HG02885 (cell line): ENCODE measurements around the gene CIZ1.
A peak's percentile ranks its signal among the peaks of the same experiment; 100 is the strongest.
"Not testable (repeated sequence)": the region's sequence is repeated elsewhere in the genome, so short reads cannot be mapped to it uniquely, and the experiment has no call there.

ENCODE experiments used
- ATAC-seq: cut with Tn5 transposase; IDR thresholded peaks from one replicate; pipeline ENCODE4 v1.9.1; 2021; ENCODE audit warnings: mild to moderate bottlenecking; ENCODE audit not compliant: unreplicated experiment, poor library complexity

CIZ1 gene

GRCh38 chr9:128191406-128192046, at the start of gene CIZ1:
Gene CIZ1, minus strand, starts transcription at chr9:128191572. Its CDS starts 715 bp downstream, at chr9:128190857.
- peak; percentile 78 for ATAC-seq

GRCh38 chr9:128233817-128234406, 42.5 kb upstream of the CIZ1 start:
- no peak for ATAC-seq

DNA sequence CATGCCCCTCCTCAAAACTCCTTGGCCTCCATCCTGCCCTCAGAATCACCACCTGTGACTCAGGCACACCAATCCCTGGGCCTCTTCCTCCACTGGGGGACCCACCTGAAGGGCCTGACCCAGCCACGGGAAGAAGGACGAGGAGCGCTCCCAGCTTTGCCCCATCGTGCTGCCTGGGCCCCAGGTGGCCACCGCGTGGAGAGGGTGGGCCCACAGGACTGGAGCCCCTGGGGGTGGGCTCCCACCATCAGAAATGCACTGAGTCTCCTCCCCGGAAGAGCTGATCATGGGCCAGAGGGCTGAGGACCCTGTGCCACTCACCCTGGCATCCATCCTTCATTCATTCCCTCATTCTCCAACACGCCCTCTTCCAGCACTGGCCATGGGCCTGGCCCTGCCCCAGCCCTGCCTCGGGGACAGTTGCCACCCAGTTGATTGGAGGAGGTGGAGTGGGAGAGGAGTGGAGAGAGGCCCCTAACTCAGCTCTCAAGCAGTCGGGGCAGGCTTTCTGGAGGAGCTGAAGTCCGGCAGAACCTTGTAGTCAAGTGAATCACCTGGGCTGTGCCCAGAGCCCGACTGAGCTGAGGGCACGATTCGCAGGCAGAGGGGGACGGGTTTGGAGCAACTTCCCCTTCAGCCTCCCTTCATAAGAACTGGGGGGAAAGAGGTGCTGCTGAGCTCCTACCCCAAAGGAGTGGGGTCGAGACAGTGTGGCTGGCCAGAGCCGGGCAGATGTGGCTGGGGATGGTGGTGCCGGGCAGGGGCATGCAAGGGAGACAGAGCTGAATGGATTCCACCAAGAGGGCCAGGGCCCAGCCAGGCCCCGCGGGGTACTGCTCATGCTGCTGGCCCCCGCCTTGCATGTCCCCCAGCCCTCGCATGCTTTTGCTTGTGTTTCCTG, 41.4 kb upstream of the CIZ1 start:
- no peak for ATAC-seq

- ATAC-seq, result no peak
Measured at GRCh38 chr9:128231638-128232527, 40.5 kb upstream of the CIZ1 start.

- not testable (repeated sequence) for ATAC-seq
Measured at GRCh38 chr9:128230897-128231296, 39.5 kb upstream of the CIZ1 start.

DNA sequence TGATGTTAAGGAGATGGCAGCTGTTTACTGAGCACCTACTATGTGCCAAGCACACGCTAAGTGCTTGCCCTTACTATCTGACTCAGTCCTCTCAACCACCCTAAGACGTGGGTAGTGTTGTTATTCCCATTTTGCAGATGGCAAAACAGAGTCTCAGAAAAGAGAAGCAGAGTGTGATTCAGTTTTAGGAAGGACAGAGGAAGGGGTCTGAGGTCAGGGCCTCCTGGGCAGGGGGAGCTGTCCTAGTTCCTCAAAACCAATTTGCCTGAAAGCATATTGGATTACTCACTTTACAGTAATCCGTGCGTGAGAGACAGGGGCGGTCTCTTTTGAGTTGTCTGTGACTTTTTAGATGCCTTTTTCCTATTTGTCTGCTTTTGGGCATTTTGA, 35.0 kb upstream of the CIZ1 start:
- ATAC-seq, result no peak

- no peak for ATAC-seq
Measured at GRCh38 chr9:128225770-128226411, 34.5 kb upstream of the CIZ1 start.

DNA sequence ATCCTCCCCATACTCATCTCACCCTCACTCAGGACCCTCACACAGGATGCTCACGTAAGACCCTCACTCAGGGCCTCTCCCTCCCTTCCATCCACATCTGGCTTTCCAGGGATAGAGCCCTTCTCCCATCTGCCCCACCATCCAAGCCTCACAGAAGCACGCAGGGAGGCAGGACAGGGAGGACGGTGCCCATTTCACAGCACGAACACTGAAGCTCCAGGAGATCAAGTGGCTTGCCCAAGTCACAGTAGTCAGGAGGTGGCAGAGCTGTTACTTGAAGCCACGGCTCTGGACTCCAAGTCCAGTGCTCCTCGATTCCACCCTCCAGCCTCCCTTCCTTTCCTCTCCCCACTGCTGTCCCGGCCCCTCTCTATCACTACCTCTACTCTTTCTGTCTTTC, 33.5 kb upstream of the CIZ1 start:
- no peak for ATAC-seq

GRCh38 chr9:128222880-128223670, 31.7 kb upstream of the CIZ1 start:
- no peak for ATAC-seq

DNA sequence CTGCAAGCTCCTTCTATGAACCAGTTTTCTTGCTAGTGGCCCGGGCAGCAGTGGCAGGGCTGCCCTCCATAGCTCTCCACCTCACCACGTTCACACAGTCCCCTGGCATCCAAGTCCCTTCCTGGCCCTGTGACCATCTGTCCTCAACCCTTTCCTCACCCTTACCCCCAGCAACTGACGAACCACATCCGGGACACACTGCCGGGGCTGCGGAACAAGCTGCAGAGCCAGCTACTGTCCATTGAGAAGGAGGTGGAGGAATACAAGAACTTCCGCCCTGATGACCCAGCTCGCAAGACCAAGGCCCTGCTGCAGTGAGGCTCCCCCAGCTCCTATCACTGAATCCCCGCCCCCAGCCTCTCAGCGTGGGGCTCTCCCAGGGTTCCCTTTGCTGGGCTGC, 30.7 kb upstream of the CIZ1 start:
- ATAC-seq, result no peak

DNA sequence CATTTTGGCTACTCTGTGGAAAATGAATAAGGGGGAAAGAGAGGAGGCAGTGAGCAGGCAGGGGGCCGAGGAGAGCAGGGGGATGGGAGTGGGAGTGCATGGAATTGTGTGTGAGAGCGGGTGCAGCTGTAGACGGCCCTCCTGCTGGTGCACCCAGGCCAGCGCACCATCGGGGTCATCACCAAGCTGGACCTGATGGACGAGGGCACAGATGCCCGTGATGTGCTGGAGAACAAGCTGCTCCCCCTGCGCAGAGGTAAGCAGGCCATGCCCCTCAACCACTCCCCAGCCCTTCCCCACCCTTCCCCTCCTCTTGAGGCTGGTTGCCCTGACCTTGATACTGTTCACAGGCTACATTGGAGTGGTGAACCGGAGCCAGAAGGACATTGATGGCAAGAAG, 28.5 kb upstream of the CIZ1 start:
- no peak for ATAC-seq

GRCh38 chr9:128218518-128219389, 27.4 kb upstream of the CIZ1 start:
- ATAC-seq, result peak; percentile 88

- ATAC-seq, result no peak
Measured at GRCh38 chr9:128218172-128218517, 26.8 kb upstream of the CIZ1 start.

GRCh38 chr9:128216781-128217553, 25.6 kb upstream of the CIZ1 start:
- no peak for ATAC-seq

GRCh38 chr9:128215491-128216409, 24.4 kb upstream of the CIZ1 start:
- no peak for ATAC-seq
